OCI-LY1 (cell line): ENCODE measurements around the gene ALAD.

Source experiments
- CTCF ChIP-seq: fragments of 200-600 bp; sonication (generic), shearing (Covaris generic); IDR thresholded peaks from 2 replicates; pipeline ENCODE4 v1.5.1; 2017; ENCODE audit warnings: mild to moderate bottlenecking, antibody characterized with exemption, low read length, moderate library complexity, mixed read lengths
- EZH2 ChIP-seq: fragments of 200-600 bp; sonication (generic), shearing (Covaris generic); IDR thresholded peaks from 2 replicates; pipeline ENCODE4 v1.8.0; 2017; ENCODE audit warnings: borderline replicate concordance, mixed run types, mild to moderate bottlenecking, antibody characterized with exemption, low read length, moderate library complexity, mixed read lengths

- TF ChIP-seq CTCF = peak; percentile 35; the same call in 1 of the 2 replicates
- no peak for TF ChIP-seq EZH2
Measured at GRCh38 chr9:113417370-113417769, 16.3 kb upstream of the ALAD start.
